Coronary artery (tissue), 2 donors: ENCODE measurements around the gene PHYH.
"Not testable (repeated sequence)": the region's sequence is repeated elsewhere in the genome, so short reads cannot be mapped to it uniquely, and the experiment has no call there.

ENCODE experiments used
- DNase-seq: peaks from one replicate; pipeline ENCODE4 v3.0.0-alpha.2; 2017; ENCODE audit warnings: low spot score
- H3K27ac ChIP-seq, 2 donors: fragments of 200-600 bp; sonication (generic); one replicate each; pipeline ENCODE4 v1.5.1; 2016 to 2019
- H3K4me3 ChIP-seq: fragments of 200-600 bp; sonication (generic); 2 replicates; pipeline ENCODE4 v1.5.1; 2016; ENCODE audit warnings: mild to moderate bottlenecking, moderate library complexity
- CTCF ChIP-seq: fragments of 200-600 bp; sonication (generic); IDR thresholded peaks from one replicate; pipeline ENCODE4 v1.5.1; 2019; ENCODE audit warnings: antibody characterized with exemption

The PHYH gene

DNA sequence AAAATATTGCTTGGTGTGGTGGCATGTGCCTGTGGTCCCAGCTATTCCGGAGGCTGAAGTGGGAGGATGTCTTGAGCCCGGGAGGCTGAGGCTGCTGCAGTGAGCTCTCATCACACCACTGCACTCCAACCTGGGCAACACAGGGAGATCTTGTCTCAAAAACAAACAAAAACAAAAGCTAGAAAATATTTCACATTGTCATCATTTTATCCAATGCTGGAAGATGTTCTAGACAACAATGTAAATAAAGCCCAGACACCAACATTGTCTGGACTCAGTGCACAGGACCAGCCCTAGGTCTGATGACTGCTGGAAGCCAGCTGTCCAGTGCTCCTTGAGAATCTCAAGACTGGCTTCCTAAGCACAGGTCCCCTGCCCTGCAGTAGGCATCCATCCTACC is 34.7 kb upstream of the PHYH start:
- Histone ChIP-seq H3K4me3 (no peak overlapping the region), H3K27ac (no peak overlapping the region)
- DNase-seq = no peak
- TF ChIP-seq CTCF = no peak

DNA sequence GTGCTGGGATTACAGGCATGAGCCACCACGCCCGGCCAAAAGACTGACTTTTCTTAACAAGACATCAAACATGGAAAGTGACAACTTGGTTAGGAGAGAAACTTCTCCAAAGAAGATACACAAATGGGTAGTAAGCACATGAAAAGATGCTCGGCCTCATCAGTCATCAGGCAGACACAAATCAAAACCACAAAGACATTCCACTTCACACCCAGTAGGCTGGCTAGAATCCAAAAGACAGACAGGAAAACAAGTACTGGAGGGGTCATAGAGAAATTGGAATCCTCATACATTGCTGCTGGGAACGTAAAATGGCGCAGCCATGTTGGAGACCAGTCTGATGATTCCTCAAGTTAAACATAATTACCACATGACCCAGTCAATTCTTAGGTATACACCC is 31.8 kb upstream of the PHYH start:
- Histone ChIP-seq H3K4me3 (no peak overlapping the region), H3K27ac (no peak overlapping the region)
- no peak for TF ChIP-seq CTCF
- DNase-seq = no peak

DNA sequence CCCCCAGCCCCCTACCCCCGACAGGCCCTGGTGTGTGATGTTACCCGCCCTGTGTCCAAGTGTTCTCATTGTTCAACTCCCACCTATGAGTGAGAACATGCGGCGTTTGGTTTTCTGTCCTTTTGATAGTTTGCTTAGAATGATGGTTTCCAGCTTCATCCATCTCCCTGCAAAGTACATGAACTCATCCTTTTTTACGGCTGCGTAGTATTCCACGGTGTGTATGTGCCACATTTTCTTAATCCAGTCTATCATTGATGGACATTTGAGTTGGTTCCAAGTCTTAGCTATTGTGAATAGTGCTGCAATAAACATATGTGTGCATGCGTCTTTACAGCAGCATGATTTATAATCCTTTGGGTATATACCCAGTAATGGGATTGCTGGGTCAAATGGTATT is 31.1 kb upstream of the PHYH start:
- H3K4me3 ChIP-seq, DNase-seq, H3K27ac ChIP-seq: not testable (repeated sequence)

GRCh38 chr10:13329565-13329964 is 29.7 kb upstream of the PHYH start:
- Histone ChIP-seq H3K27ac (no peak overlapping the region), H3K4me3 (no peak overlapping the region)
- TF ChIP-seq CTCF = no peak
- no peak for DNase-seq

- Histone ChIP-seq H3K27ac (no peak overlapping the region), H3K4me3 (no peak overlapping the region)
- DNase-seq = no peak
- TF ChIP-seq CTCF = no peak
Measured at GRCh38 chr10:13328613-13329012, 28.7 kb upstream of the PHYH start.

GRCh38 chr10:13328126-13328525 is 28.3 kb upstream of the PHYH start:
- Histone ChIP-seq H3K27ac (no peak overlapping the region), H3K4me3 (no peak overlapping the region)
- no peak for TF ChIP-seq CTCF
- DNase-seq = no peak

- no peak for TF ChIP-seq CTCF
- DNase-seq = no peak
- Histone ChIP-seq H3K27ac (no peak overlapping the region), H3K4me3 (no peak overlapping the region)
Measured at GRCh38 chr10:13327534-13327933, 27.7 kb upstream of the PHYH start.

DNA sequence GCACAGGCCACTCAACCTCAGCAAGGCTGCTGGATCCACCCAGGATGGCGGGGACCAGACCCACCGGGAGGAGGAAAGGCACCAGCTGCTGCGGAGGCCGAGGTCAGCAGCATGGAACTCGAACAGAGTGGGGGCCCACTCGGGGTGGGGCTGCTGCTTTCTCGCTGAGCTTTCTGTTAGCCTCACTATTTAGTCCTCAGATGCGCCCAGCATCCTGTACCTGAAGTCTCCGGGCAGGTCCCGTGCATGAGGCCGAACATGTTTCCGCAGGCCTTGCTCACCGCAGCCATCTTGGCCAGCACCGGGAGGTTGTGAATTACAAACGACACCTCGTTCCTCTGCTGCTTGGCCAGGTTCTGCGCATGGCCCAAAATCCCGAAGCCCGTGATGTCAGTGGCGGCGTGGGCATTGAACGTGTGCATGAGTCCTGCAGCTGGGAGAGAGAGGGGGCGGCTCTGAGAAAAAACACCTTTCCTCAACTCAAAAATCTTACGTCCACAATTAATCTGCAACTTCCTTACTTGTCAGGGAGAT is 22.8 kb upstream of the PHYH start:
- no peak for TF ChIP-seq CTCF

More for the DNA sequence above, 22.8 kb upstream of the PHYH start:
- Histone ChIP-seq H3K4me3 (no peak overlapping the region), H3K27ac (no peak overlapping the region)
- DNase-seq = no peak
